ENCODE results near the gene WNT9B. TPM values are rescaled to one million over a fixed set of nuclear protein-coding genes. Genes with fewer than 3 reads are reported as not detected.

The WNT9B gene
- total RNA-seq, 1 donor from 2014 or later, result 2.0 TPM

GRCh38 chr17:46889992-46890564, 38.7 kb downstream of the WNT9B start:
- Mint-ChIP-seq H3K27ac (no peak overlapping the region), H3K27me3 (ENCODE audit: low read depth) (no peaks in the 10 kb centered on the region), H3K9me3 (no peaks in the 10 kb centered on the region), H3K36me3 (no peaks in the 10 kb centered on the region), H3K4me3 (no peak overlapping the region), H3K4me1 (peaks cover 29% of the 10 kb centered on the region)
- no peak for TF ChIP-seq CTCF (IDR thresholded peaks at IDR 0.05; ENCODE audit: unreplicated experiment)
- DNase-seq (ENCODE audit: low spot score in 2 of 2, unreplicated experiment in 2 of 2), result no peak

- DNase-seq (ENCODE audit: low spot score in 2 of 2, unreplicated experiment in 2 of 2), result no peak
- Mint-ChIP-seq H3K36me3 (no peaks in the 10 kb centered on the region), H3K4me3 (no peak overlapping the region), H3K9me3 (no peaks in the 10 kb centered on the region), H3K27ac (no peak overlapping the region), H3K27me3 (ENCODE audit: low read depth) (no peaks in the 10 kb centered on the region), H3K4me1 (peaks cover 32% of the 10 kb centered on the region)
- no peak for TF ChIP-seq CTCF (IDR thresholded peaks at IDR 0.05; ENCODE audit: unreplicated experiment)
Measured at GRCh38 chr17:46890638-46891037, 39.3 kb downstream of the WNT9B start.

GRCh38 chr17:46892192-46892703, 40.9 kb downstream of the WNT9B start:
- no peaks in the 10 kb centered on the region for H3K9me3 Mint-ChIP-seq
- H3K4me3 Mint-ChIP-seq, result no peak overlapping the region
- H3K27ac Mint-ChIP-seq, result no peak overlapping the region
- peaks cover 33% of the 10 kb centered on the region for H3K4me1 Mint-ChIP-seq
- TF ChIP-seq CTCF (IDR thresholded peaks at IDR 0.05; ENCODE audit: unreplicated experiment), result no peak
- H3K27me3 Mint-ChIP-seq (ENCODE audit: low read depth), result no peaks in the 10 kb centered on the region
- no peak for DNase-seq (ENCODE audit: low spot score in 2 of 2, unreplicated experiment in 2 of 2)
- no peaks in the 10 kb centered on the region for H3K36me3 Mint-ChIP-seq

GRCh38 chr17:46894024-46894423, 42.6 kb downstream of the WNT9B start:
- no peaks in the 10 kb centered on the region for H3K27me3 Mint-ChIP-seq (ENCODE audit: low read depth)
- H3K4me1 Mint-ChIP-seq, result peaks cover 33% of the 10 kb centered on the region
- no peak overlapping the region for H3K4me3 Mint-ChIP-seq
- H3K9me3 Mint-ChIP-seq, result peaks cover 8% of the 10 kb centered on the region
- no peak overlapping the region for H3K27ac Mint-ChIP-seq
- H3K36me3 Mint-ChIP-seq, result no peaks in the 10 kb centered on the region
- no peak for TF ChIP-seq CTCF (IDR thresholded peaks at IDR 0.05; ENCODE audit: unreplicated experiment)
- DNase-seq (ENCODE audit: low spot score in 2 of 2, unreplicated experiment in 2 of 2), result no peak

GRCh38 chr17:46894476-46895151, 43.2 kb downstream of the WNT9B start:
- Mint-ChIP-seq H3K27me3 (ENCODE audit: low read depth) (no peaks in the 10 kb centered on the region), H3K9me3 (peaks cover 8% of the 10 kb centered on the region), H3K4me3 (no peak overlapping the region), H3K27ac (peak overlapping the region; percentile 88), H3K4me1 (peaks cover 31% of the 10 kb centered on the region), H3K36me3 (no peaks in the 10 kb centered on the region)
- no peak for TF ChIP-seq CTCF (IDR thresholded peaks at IDR 0.05; ENCODE audit: unreplicated experiment)
- peak in 1 of 2 experiments; percentile 55 for DNase-seq (ENCODE audit: low spot score in 2 of 2, unreplicated experiment in 2 of 2)
